HL-60 (cell line): Measurements from ENCODE around the gene CYGB.

Source experiments
- GABPA ChIP-seq: IDR thresholded peaks from 2 replicates; pipeline ENCODE4 v1.6.1; 2012; ENCODE audit warnings: low read depth
- POLR2AphosphoS5 ChIP-seq: IDR thresholded peaks from 2 replicates; pipeline ENCODE4 v1.6.1; 2012; ENCODE audit warnings: low read depth
- TF ChIP-seq, protein P1 (sequence below): IDR thresholded peaks from 2 replicates; pipeline ENCODE4 v1.6.1; 2012; ENCODE audit warnings: low read depth; ENCODE audit not compliant: insufficient replicate concordance
- TF ChIP-seq, protein P2 (sequence below): IDR thresholded peaks from one replicate; pipeline ENCODE4 v1.5.1; 2011; ENCODE audit warnings: low read length, control low read depth, inconsistent platforms; ENCODE audit not compliant: insufficient read depth

DNA sequence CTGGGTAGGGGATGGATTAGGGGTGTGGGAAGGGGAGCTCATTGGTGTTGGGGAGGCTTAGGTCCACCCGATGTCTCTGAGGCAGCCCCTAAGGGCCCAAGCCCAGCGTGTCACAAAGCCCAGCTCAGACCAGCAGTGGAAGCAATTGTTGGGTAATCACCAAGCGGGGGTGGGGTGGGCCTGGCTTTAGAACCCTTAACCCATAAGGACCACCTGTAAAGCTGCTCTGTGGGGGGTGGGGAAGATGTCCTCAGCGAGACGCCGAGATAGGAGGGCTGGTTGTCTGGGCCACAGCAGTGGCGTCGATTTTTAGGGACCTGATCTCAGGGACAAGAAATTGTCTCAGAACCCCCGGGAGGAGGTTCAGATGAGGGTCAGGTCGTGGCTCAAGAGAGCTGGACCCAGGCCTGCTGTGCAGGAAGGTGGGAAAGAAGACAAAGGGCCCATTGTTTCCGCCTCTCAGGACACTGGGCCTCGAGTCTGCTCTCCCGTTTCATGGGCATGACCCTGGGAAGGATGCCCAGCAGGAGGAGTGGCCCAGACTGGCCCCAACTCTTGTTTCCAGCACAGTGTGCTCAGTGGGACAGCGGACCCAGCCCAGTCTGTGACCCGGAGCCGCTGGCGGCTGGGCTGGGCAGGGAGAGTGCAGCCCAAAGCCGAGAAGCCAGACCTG, 32.2 kb upstream of the CYGB start:
- no peak for TF ChIP-seq POLR2AphosphoS5
- TF ChIP-seq, protein P1, sequence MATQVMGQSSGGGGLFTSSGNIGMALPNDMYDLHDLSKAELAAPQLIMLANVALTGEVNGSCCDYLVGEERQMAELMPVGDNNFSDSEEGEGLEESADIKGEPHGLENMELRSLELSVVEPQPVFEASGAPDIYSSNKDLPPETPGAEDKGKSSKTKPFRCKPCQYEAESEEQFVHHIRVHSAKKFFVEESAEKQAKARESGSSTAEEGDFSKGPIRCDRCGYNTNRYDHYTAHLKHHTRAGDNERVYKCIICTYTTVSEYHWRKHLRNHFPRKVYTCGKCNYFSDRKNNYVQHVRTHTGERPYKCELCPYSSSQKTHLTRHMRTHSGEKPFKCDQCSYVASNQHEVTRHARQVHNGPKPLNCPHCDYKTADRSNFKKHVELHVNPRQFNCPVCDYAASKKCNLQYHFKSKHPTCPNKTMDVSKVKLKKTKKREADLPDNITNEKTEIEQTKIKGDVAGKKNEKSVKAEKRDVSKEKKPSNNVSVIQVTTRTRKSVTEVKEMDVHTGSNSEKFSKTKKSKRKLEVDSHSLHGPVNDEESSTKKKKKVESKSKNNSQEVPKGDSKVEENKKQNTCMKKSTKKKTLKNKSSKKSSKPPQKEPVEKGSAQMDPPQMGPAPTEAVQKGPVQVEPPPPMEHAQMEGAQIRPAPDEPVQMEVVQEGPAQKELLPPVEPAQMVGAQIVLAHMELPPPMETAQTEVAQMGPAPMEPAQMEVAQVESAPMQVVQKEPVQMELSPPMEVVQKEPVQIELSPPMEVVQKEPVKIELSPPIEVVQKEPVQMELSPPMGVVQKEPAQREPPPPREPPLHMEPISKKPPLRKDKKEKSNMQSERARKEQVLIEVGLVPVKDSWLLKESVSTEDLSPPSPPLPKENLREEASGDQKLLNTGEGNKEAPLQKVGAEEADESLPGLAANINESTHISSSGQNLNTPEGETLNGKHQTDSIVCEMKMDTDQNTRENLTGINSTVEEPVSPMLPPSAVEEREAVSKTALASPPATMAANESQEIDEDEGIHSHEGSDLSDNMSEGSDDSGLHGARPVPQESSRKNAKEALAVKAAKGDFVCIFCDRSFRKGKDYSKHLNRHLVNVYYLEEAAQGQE, result no peak
- TF ChIP-seq, protein P2, sequence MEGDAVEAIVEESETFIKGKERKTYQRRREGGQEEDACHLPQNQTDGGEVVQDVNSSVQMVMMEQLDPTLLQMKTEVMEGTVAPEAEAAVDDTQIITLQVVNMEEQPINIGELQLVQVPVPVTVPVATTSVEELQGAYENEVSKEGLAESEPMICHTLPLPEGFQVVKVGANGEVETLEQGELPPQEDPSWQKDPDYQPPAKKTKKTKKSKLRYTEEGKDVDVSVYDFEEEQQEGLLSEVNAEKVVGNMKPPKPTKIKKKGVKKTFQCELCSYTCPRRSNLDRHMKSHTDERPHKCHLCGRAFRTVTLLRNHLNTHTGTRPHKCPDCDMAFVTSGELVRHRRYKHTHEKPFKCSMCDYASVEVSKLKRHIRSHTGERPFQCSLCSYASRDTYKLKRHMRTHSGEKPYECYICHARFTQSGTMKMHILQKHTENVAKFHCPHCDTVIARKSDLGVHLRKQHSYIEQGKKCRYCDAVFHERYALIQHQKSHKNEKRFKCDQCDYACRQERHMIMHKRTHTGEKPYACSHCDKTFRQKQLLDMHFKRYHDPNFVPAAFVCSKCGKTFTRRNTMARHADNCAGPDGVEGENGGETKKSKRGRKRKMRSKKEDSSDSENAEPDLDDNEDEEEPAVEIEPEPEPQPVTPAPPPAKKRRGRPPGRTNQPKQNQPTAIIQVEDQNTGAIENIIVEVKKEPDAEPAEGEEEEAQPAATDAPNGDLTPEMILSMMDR, result no peak
- no peak for TF ChIP-seq GABPA
